Activated T-cell treated with anti-CD3 and anti-CD28 coated beads for 4 hours (primary cell): ENCODE measurements around the gene PDP2.

Experiments used
- DNase-seq: peaks from one replicate; pipeline ENCODE4 v3.0.0-alpha.2; 2020

The PDP2 gene

GRCh38 chr16:66904846-66905632 lies 24.7 kb downstream of the PDP2 start:
- no peak for DNase-seq

GRCh38 chr16:66905633-66906539 lies 25.6 kb downstream of the PDP2 start:
- DNase-seq: no peak

GRCh38 chr16:66906916-66907836 lies 26.9 kb downstream of the PDP2 start:
- no peak for DNase-seq

DNA sequence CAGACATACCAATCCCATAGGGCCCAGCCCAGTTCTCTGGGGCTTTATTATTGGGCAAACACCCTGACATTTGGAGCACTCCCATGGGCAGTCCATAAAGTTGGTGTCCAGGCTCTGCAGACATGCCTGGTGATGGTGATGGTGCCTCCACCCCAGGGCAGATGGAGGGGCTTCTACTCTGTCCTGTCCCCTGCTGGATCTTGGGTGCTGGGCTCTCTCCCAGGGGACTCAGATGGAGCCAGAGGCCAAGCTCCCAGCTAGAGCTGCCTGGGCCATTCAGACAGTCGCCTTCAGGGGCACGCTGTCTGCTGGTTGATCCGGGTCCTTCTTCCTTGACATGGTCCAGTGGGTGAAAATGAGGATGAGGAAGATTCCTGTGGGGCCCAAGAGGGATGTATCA lies 27.8 kb downstream of the PDP2 start:
- DNase-seq: no peak

DNA sequence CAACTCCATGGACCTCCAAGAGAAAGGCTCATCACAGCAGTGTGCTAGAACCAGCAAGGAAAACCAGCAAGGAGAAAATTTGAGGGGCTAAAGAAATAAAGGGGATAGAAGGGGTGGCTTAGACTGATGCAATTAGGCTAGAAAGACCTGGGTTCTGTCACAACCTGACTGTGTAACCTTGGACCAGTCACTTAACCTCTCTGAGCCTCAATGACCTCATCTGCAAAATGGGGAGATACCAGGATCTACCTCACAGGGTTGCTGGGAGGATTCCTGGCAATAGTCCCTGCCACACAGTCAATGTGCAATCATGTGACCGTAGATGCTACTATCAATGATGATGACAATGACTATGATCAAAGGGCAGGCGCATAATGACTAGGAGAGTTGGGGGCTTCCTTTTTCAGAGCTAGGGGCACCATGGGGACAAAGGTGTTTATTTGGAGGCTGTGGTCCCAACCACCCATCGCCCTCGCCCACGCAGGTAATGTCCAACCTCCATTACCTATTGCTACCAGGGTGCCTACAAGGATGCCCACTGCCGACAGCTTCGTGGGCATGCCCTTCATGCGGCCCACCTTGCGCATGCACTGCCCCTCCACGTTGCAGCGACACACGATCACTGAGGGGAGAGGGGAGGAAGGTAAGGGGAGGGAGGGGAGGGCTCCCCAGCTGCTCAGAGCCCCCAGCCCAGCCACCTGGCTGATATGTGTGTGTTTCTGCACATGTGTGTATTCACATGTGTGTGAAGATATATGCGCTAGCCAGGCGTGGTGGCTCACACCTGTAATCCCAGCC lies 28.6 kb downstream of the PDP2 start:
- DNase-seq: no peak

- no peak for DNase-seq
These were observed 30.0 kb downstream of the PDP2 start for GRCh38 chr16:66910175-66910940.

DNA sequence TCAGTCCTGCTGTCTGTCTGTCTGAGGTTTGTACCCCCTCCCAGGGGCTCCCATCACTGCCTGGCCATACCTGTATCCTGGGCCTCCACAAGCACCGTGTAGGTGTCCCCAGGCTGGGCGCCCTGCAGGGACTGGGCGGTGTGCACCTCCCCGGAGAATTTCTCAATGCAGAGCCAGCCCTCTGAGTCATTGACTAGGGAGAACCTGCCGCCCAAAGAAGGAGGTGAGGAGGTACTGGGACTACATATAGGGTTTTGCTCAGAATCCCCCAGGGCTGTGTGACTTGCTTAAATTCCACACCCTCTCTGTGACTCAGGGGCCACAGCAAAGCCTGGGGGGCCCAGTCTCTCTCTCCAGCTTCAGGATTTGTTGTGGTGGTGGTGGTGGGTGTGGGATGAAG lies 30.8 kb downstream of the PDP2 start:
- DNase-seq: no peak

- no peak for DNase-seq
These were observed 31.5 kb downstream of the PDP2 start for GRCh38 chr16:66911801-66912200.

GRCh38 chr16:66913081-66913480 lies 32.8 kb downstream of the PDP2 start:
- no peak for DNase-seq

DNA sequence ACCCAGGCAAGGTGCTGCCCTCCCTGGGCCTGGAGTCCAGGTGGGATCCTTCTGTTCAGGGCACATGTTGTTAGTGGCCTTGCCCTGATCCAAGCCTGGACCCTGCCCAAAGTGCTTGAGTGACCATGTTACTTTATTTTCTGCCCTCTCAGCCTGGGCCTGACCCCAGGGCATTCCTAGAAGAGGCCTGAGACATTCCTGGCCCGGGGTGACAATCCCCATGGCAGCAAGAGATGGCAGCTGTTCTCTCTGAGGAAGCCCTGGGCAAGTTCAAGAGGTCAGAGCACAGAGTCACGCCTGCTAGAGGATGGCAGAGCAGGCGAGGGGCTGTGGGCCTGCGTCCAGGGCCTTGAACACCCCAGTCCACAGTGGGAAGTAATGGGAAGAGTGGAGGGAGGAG lies 33.4 kb downstream of the PDP2 start:
- no peak for DNase-seq

GRCh38 chr16:66914541-66914940 lies 34.2 kb downstream of the PDP2 start:
- no peak for DNase-seq

DNA sequence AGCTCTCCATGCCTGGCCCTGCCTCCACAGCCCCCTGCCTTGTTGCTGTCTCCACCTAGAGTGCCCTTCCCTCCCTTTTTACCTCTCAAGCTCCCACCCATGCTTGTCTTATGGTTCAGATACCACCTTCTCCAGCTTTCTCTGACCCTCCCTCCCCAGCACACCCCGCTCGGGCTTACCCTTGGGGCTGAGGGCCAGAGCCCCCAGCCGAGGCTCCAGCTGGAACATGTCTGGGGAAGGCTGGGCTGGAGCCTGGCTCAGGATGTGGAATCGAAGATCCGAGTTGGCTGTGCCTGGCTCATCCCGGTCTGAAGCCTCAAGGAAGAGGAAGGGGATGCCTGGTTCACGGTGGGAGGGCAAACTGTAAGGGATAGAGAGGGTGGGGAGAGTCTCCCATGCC lies 34.7 kb downstream of the PDP2 start:
- DNase-seq: no peak

- DNase-seq: no peak
These were observed 36.2 kb downstream of the PDP2 start for GRCh38 chr16:66916518-66916917.

GRCh38 chr16:66917741-66918140 lies 37.4 kb downstream of the PDP2 start:
- no peak for DNase-seq

DNA sequence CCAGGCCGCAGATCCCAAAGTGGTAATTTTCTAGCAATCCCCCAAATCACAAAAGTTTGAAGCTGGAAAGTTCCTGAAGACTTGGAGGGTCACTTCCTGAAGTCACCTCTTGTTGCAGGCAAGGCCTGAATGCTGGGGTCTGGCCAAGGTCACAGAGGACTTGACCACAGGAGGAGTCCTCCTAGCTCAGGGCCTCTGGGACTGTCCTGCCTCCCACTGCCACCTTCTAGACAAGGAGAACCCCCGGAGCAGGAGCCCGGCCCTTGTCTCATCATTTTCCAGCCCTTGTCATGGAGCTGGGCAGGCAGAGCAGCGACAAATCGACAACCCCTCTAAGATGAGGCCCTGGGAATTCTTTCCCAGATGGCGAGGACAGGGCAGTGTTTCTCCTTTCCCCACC lies 38.0 kb downstream of the PDP2 start:
- DNase-seq: no peak

GRCh38 chr16:66918803-66919568 lies 38.7 kb downstream of the PDP2 start, which contains the start of gene CDH16:
CDH16 (minus strand) TSS chr16:66918885; CDS start chr16:66918065, 820 bp downstream.
- DNase-seq: no peak

GRCh38 chr16:66919569-66920298 lies 39.4 kb downstream of the PDP2 start:
- DNase-seq: no peak

GRCh38 chr16:66920299-66920590 lies 39.9 kb downstream of the PDP2 start:
- no peak for DNase-seq

DNA sequence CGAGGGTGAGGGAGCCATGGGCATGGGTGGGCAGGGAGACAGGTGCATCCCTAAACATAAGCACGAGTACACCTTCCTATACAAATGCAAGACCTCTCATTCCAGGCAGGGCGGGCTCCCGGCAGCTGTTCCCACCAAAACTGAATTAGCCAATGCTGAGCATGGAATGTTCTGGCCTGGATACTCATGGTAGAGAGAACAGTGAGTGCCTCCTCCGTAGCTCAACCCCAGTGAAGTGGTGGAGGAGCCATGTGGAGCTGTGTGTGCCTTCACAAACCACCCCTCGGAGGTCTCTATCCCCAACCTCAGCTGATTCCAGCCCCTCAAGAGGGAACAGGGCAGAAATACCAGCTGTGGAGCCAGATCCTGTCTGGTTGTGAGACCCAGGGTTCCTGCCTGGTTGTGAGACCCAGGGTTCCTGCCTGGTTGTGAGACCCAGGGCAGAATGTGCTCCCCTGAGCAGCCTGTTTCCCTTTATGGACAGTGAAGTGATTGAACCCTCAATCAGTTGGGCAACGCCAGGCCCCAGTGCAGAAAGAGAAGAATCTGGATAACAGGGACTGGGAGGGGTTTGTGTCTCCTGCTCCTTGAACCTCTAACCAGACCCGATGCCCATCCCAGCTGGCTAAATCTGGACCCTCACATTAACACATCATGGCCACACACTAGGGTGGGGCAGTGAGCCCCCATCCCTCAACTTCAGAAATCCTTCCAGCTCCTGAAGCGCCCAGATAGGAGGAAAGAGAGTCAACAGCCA lies 40.8 kb downstream of the PDP2 start:
- DNase-seq: no peak
